IgD-negative memory B cell (primary cell): ENCODE results near the gene UGCG. TPM values are rescaled to one million over a fixed set of nuclear protein-coding genes. Genes with fewer than 3 reads are reported as not detected.

ENCODE experiments used
- H3K27ac Mint-ChIP-seq, 3 donors: one replicate each; pipeline ENCODE4 v1.8.0; 2020 to 2022; ENCODE audit warnings: mild to moderate bottlenecking in 3 of 3, mixed read lengths in 3 of 3, moderate library complexity in 1 of 3
- H3K27me3 Mint-ChIP-seq: one replicate; pipeline ENCODE4 v1.8.0; 2021; ENCODE audit warnings: mixed read lengths
- H3K36me3 Mint-ChIP-seq: one replicate; pipeline ENCODE4 v1.8.0; 2020; ENCODE audit warnings: mild to moderate bottlenecking, mixed read lengths
- H3K4me1 Mint-ChIP-seq, 3 donors: one replicate each; pipeline ENCODE4 v1.8.0; 2020 to 2022; ENCODE audit warnings: mixed read lengths in 3 of 3, mild to moderate bottlenecking in 1 of 3
- H3K4me3 Mint-ChIP-seq, 4 donors: one replicate each; pipeline ENCODE4 v1.8.0; 2020 to 2022; ENCODE audit warnings: mild to moderate bottlenecking in 4 of 4, mixed read lengths in 4 of 4, moderate library complexity in 3 of 4
- H3K9me3 Mint-ChIP-seq, 3 donors: one replicate each; pipeline ENCODE4 v1.8.0; 2020 to 2021; ENCODE audit warnings: mixed read lengths in 3 of 3, mild to moderate bottlenecking in 1 of 3
- polyA plus RNA-seq: library from polyadenylated mRNA; unstranded; fragments of 300-500 nt; fragmentation: Illumina TruSeq; gene quantifications from one replicate; pipeline ENCODE4 v1.2.3, GENCODE V29; 2021

UGCG gene
- polyA plus RNA-seq, 1 donor from 2014 or later, result 23.7 TPM

- Mint-ChIP-seq H3K27me3 (no peaks in the 10 kb centered on the region), H3K4me3 (no peak overlapping the region), H3K27ac (no peak overlapping the region), H3K4me1 (peaks cover 4 to 14% (median 8%) of the 10 kb centered on the region in 3 donors), H3K9me3 (no peaks in the 10 kb centered on the region), H3K36me3 (no peaks in the 10 kb centered on the region)
These were observed 69.0 kb downstream of the UGCG start for GRCh38 chr9:111965566-111966019.

- Mint-ChIP-seq H3K4me1 (peaks cover 4 to 14% (median 7%) of the 10 kb centered on the region in 3 donors), H3K36me3 (no peaks in the 10 kb centered on the region), H3K27me3 (no peaks in the 10 kb centered on the region), H3K9me3 (no peaks in the 10 kb centered on the region), H3K4me3 (peak overlapping the region in 1 of 4 donors; percentile 51), H3K27ac (no peak overlapping the region)
These were observed 69.6 kb downstream of the UGCG start for GRCh38 chr9:111966124-111966723.

GRCh38 chr9:111966861-111967291 is 70.3 kb downstream of the UGCG start:
- Mint-ChIP-seq H3K36me3 (no peaks in the 10 kb centered on the region), H3K9me3 (no peaks in the 10 kb centered on the region), H3K27ac (no peak overlapping the region), H3K4me3 (no peak overlapping the region), H3K4me1 (peaks cover 4 to 9% (median 5%) of the 10 kb centered on the region in 3 donors), H3K27me3 (no peaks in the 10 kb centered on the region)

DNA sequence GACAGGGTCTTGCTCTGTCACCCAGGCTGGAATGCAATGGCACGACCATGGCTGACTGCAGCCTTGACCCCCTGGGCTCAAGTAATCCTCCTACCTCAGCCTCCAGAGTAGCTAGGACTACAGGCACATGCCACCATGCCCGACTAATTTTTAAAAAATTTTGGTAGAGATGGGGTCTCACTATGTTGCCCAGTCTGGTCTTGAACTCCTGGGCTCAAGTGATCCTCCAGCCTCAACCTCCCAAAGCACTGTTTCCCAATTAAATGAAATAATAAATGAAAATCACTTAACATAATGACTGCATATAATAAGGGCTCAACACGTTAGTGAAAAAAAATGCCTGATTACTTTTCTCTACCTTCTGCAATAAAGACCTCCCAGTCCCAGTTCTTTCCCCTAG is 71.0 kb downstream of the UGCG start:
- Mint-ChIP-seq H3K36me3 (no peaks in the 10 kb centered on the region), H3K4me1 (peaks cover 4 to 9% (median 5%) of the 10 kb centered on the region in 3 donors), H3K9me3 (no peaks in the 10 kb centered on the region), H3K27ac (no peak overlapping the region), H3K4me3 (no peak overlapping the region), H3K27me3 (no peaks in the 10 kb centered on the region)

DNA sequence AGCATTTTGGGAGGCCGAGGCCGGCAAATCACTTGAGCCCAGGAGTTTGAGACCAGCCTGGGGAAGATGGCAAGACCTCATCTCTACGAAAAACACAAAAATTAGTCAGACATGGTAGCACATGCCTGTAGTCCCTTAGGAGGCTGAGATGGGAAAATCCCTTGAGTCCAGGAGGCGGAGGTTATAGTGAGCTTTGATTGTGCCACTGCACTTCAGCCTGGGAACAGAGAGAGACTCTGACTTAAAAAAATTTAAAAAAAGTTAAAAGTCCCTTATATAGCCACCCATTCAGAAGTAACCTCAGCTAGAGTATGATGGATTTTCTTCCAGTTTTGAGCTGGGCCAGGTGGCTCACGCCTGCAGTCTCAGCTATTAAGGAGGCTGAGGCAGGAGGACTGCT is 72.4 kb downstream of the UGCG start:
- H3K9me3 Mint-ChIP-seq, result peaks cover 0 to 2% (median 0%) of the 10 kb centered on the region in 3 donors
- H3K4me1 Mint-ChIP-seq, result peaks cover 3 to 9% (median 5%) of the 10 kb centered on the region in 3 donors
- H3K27me3 Mint-ChIP-seq, result no peaks in the 10 kb centered on the region
- no peak overlapping the region for H3K27ac Mint-ChIP-seq
- H3K4me3 Mint-ChIP-seq, result no peak overlapping the region
- no peaks in the 10 kb centered on the region for H3K36me3 Mint-ChIP-seq

- Mint-ChIP-seq H3K9me3 (peaks cover 0 to 2% (median 0%) of the 10 kb centered on the region in 3 donors), H3K36me3 (no peaks in the 10 kb centered on the region), H3K4me1 (peaks cover 3 to 10% (median 5%) of the 10 kb centered on the region in 3 donors), H3K27ac (no peak overlapping the region), H3K4me3 (no peak overlapping the region), H3K27me3 (no peaks in the 10 kb centered on the region)
These were observed 73.0 kb downstream of the UGCG start for GRCh38 chr9:111969622-111970021.

GRCh38 chr9:111970827-111971226 is 74.2 kb downstream of the UGCG start:
- Mint-ChIP-seq H3K9me3 (peaks cover 0 to 2% (median 0%) of the 10 kb centered on the region in 3 donors), H3K4me1 (peaks cover 0 to 11% (median 7%) of the 10 kb centered on the region in 3 donors), H3K27me3 (no peaks in the 10 kb centered on the region), H3K4me3 (no peak overlapping the region), H3K27ac (no peak overlapping the region), H3K36me3 (no peaks in the 10 kb centered on the region)

DNA sequence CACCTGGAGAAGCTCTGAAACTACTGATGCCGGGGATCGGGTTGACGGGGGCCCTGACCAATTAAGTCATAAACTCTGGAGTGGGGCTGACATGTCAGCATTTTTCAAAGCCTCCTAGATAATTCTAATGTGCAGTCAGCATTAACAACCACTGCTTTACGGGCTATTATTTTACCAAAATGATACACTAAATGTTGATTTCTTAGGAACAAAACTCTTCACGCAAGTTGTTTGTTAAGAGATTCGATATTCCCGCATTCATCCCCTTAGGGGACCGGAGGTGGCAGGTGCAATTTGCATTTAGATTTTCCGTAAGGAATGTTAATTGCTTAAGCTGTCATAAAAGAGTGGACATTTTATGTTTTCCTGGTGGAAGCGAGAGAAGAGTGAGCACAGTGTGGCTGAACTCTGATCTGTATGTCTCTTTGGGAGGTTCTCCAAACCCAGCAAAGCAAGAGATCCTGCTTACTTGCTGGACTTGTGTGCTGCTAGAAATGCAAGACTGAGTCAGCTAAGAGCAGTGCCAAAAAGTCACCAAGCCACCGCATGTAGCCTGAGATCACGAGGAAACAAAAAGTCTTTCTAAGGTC is 77.6 kb downstream of the UGCG start:
- no peaks in the 10 kb centered on the region for H3K27me3 Mint-ChIP-seq
- peaks cover 0 to 2% (median 0%) of the 10 kb centered on the region in 3 donors for H3K9me3 Mint-ChIP-seq
- H3K27ac Mint-ChIP-seq, result peak overlapping the region in 1 of 3 donors; percentile 25
- no peaks in the 10 kb centered on the region for H3K36me3 Mint-ChIP-seq
- H3K4me1 Mint-ChIP-seq, result peaks cover 0 to 15% (median 10%) of the 10 kb centered on the region in 3 donors
- H3K4me3 Mint-ChIP-seq, result no peak overlapping the region

DNA sequence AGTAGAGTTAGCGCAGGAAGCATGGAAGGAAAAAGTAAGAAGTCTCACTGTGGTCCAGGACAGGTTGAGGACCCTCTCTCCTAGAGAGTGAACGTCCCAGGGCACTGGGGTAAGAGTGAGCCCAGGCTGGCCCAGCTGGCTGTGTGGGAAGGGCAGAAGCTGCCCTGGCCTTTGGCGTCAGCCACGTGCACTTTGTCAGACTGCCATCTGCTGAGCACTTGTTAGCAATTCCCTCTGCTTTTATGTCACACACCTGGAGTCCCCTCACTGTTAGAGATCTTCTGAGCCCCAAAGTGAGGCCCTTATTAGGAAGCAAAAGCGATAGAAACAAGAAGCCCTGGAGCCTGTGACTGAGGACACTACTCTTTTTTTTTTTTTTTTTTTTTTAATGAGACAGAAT is 79.1 kb downstream of the UGCG start:
- Mint-ChIP-seq H3K9me3 (peaks cover 0 to 2% (median 0%) of the 10 kb centered on the region in 3 donors), H3K4me1 (peaks cover 0 to 15% (median 12%) of the 10 kb centered on the region in 3 donors), H3K27me3 (no peaks in the 10 kb centered on the region), H3K4me3 (peak overlapping the region in 1 of 4 donors; percentile 63), H3K36me3 (no peaks in the 10 kb centered on the region), H3K27ac (no peak overlapping the region)

- H3K27ac Mint-ChIP-seq, result no peak overlapping the region
- no peaks in the 10 kb centered on the region for H3K27me3 Mint-ChIP-seq
- no peaks in the 10 kb centered on the region for H3K36me3 Mint-ChIP-seq
- peaks cover 14 to 30% (median 26%) of the 10 kb centered on the region in 3 donors for H3K4me1 Mint-ChIP-seq
- no peaks in the 10 kb centered on the region for H3K9me3 Mint-ChIP-seq
- H3K4me3 Mint-ChIP-seq, result no peak overlapping the region
These were observed 82.0 kb downstream of the UGCG start for GRCh38 chr9:111978616-111979015.

- Mint-ChIP-seq H3K27me3 (no peaks in the 10 kb centered on the region), H3K4me3 (no peak overlapping the region), H3K36me3 (no peaks in the 10 kb centered on the region), H3K4me1 (peaks cover 21 to 37% (median 33%) of the 10 kb centered on the region in 3 donors), H3K27ac (peak overlapping the region in 1 of 3 donors; percentile 0), H3K9me3 (no peaks in the 10 kb centered on the region)
These were observed 82.9 kb downstream of the UGCG start for GRCh38 chr9:111979561-111979960.

- peaks cover 29 to 38% (median 38%) of the 10 kb centered on the region in 3 donors for H3K4me1 Mint-ChIP-seq
- no peak overlapping the region for H3K4me3 Mint-ChIP-seq
- H3K27me3 Mint-ChIP-seq, result no peaks in the 10 kb centered on the region
- H3K9me3 Mint-ChIP-seq, result no peaks in the 10 kb centered on the region
- H3K36me3 Mint-ChIP-seq, result no peaks in the 10 kb centered on the region
- no peak overlapping the region for H3K27ac Mint-ChIP-seq
These were observed 83.8 kb downstream of the UGCG start for GRCh38 chr9:111980398-111980797.

DNA sequence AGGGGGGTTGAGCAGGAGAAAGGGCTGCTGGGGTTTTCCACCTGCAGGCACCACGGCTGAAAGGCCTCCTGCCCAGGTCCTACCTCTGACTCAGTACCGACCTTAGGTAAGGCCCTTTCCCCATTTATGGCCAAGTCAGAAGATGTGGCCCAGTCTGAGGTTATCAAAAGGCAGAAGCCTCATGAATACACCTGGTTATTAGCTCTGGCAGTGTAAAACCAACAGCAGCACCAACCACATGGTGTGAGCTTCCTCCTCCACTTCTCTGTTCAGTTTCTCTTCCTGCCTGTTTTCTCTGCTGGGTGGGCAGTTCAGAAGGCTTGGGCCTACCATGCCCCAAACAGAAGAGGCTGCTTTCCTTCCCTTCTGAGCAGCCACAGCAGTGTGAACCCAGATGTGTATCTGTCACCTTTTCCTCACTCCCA is 86.9 kb downstream of the UGCG start:
- no peaks in the 10 kb centered on the region for H3K36me3 Mint-ChIP-seq
- peak overlapping the region; percentile 78 to 96 (median 95) for H3K27ac Mint-ChIP-seq
- peak overlapping the region in 3 of 4 donors; percentile 71 to 77 (median 71) for H3K4me3 Mint-ChIP-seq
- H3K4me1 Mint-ChIP-seq, result peaks cover 41 to 44% (median 41%) of the 10 kb centered on the region in 3 donors
- no peaks in the 10 kb centered on the region for H3K9me3 Mint-ChIP-seq
- H3K27me3 Mint-ChIP-seq, result no peaks in the 10 kb centered on the region

DNA sequence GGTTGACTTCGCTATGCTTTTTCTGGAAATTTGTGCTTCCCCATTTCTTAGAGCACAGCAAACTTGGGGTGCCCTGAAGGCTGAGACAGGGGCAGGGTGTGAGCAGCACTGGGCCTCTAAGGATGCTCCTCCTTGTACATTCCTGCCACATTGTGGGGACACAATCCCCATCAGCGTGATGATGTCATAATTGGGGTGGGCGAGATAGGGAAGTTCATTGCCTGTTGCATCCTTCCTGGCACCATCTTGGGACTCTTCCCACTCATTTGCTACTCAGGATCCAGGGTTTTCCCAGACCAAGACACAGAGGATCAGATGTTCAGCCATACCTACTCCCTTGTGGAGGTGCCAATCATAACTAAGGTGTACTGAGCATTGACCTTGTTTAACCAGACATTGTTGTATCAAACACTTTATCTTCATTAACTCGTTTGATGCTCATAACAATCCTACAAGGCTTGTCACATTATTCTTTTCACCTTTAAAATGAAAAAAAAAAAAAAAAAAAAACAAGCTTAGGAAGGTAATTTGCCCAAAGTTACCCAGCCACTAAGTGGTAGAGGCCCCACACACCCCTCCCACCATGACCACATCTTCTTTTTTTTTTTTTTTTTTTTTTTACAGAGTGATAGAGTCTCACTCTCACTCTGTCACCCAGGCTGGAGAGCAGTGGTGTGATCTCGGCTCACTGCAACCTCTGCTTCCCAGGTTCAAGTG is 87.6 kb downstream of the UGCG start:
- peaks cover 41 to 44% (median 41%) of the 10 kb centered on the region in 3 donors for H3K4me1 Mint-ChIP-seq
- H3K27me3 Mint-ChIP-seq, result no peaks in the 10 kb centered on the region
- no peaks in the 10 kb centered on the region for H3K36me3 Mint-ChIP-seq
- peak overlapping the region; percentile 94 to 96 (median 95) for H3K27ac Mint-ChIP-seq
- H3K9me3 Mint-ChIP-seq, result no peaks in the 10 kb centered on the region
- peak overlapping the region in 3 of 4 donors; percentile 71 to 77 (median 71) for H3K4me3 Mint-ChIP-seq
